ENCODE results near the gene NDST3.
"Not testable (repeated sequence)": the region's sequence is repeated elsewhere in the genome, so short reads cannot be mapped to it uniquely, and the experiment has no call there.

Gene NDST3

DNA sequence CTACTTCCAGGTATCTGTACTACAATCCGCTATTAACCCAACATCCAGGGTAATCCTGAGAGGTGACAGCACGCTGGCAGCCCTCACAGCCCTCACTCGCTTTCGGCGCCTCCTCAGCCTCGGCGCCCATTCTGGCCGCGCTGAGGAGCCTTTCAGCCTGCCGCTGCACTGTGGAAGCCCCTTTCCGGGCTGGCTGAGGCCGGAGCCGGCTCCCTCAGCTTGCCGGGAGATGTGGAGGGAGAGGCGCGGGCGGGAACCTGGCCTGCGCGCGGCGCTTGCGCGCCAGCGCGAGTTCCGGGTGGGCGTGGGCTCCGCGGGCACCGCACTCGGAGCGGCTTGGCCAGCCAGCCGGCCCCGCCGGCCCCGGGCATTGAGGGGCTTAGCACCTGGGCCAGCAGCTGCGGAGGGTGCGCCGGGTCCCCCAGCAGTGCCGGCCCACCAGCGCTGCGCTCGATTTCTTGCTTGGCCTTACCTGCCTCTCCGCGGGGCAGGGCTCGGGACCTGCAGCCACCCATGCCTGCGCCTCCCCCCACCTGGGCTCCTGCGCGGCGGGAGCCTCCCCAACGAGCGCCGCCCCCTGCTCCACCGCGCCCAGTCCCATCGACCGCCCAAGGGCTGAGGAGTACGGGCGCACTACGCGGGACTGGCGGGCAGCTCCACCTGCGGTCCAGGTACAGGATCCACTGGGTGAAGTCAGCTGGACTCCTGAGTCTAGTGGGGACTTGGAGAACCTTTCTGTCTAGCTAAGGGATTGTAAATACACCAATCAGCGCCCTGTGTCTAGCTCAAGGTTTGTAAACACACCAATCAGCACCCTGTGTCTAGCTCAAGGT, 231.2 kb downstream of the NDST3 start:
- H3K9ac ChIP-seq (ENCODE audit: low read length) = no peak overlapping the region
- H3K36me3 ChIP-seq (ENCODE audit: control insufficient read depth, insufficient read depth, low read length) = no peaks in the 10 kb centered on the region
- no peaks in the 10 kb centered on the region for H3K27me3 ChIP-seq (ENCODE audit: control insufficient read depth, insufficient read depth, low read length)
- H3K4me1 ChIP-seq (ENCODE audit: control insufficient read depth, insufficient read depth, low read length) = no peaks in the 10 kb centered on the region
- peak overlapping the region; percentile 52 for H3K4me3 ChIP-seq (ENCODE audit: low read length)
- no peak overlapping the region for H3K27ac ChIP-seq (ENCODE audit: low read depth, low read length)

DNA sequence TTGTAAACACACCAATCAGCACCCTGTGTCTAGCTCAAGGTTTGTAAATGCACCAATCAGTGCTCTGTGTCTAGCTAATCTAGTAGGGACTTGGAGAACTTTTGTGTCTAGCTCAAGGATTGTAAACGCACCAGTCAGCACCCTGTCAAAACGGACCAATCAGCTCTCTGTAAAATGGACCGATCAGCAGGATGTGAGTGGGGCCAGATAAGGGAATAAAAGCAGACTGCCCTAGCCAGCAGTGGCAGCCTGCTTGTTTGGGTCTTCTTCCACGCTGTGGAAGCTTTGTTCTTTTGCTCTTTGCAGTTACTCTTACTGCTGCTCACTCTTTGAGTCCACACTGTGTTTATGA, 231.8 kb downstream of the NDST3 start:
- H3K9ac ChIP-seq (ENCODE audit: low read length); H3K36me3 ChIP-seq (ENCODE audit: control insufficient read depth, insufficient read depth, low read length); H3K4me1 ChIP-seq (ENCODE audit: control insufficient read depth, insufficient read depth, low read length); H3K4me3 ChIP-seq (ENCODE audit: low read length); H3K27ac ChIP-seq (ENCODE audit: low read depth, low read length); H3K27me3 ChIP-seq (ENCODE audit: control insufficient read depth, insufficient read depth, low read length): not testable (repeated sequence)

DNA sequence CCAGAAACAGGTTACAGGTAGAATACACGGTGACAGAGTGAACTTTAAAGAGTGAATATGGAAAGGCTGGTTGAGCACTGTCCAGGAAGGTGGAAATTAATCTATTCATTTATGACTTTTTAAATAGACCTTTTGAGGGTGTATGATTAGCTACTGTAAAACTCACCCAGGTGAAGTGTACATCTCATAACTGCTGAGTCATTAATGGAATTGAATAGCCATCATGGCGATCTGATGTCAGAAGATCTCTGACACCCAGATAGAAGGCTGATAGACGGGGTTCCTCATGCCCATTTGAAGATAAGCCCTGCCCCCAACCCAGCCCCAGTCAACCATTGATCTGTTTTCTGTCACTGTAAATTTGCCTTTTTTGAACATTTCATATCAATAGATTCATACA, 234.5 kb downstream of the NDST3 start:
- Histone ChIP-seq H3K36me3 (ENCODE audit: control insufficient read depth, insufficient read depth, low read length) (no peaks in the 10 kb centered on the region), H3K27me3 (ENCODE audit: control insufficient read depth, insufficient read depth, low read length) (no peaks in the 10 kb centered on the region), H3K4me3 (ENCODE audit: low read length) (no peak overlapping the region), H3K4me1 (ENCODE audit: control insufficient read depth, insufficient read depth, low read length) (no peaks in the 10 kb centered on the region), H3K27ac (ENCODE audit: low read depth, low read length) (no peak overlapping the region), H3K9ac (ENCODE audit: low read length) (no peak overlapping the region)

DNA sequence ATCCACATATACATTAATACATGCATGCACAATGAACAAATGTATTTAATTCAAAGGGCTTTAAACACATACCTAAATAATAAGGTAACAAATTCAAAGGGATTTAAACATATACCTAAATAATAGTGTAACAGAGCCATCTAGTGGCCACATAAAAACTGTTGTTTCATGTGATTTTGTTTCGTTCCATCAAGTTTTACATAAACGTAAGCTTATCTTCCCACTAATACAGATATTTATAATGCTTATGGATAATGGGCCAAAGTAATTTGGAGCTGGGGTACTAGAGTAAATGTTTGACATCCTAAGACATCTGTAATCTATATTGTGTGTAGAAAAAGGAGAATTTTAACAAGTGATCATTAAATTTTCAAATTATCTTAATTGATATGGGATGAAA, 236.2 kb downstream of the NDST3 start:
- Histone ChIP-seq H3K27ac (ENCODE audit: low read depth, low read length) (no peak overlapping the region), H3K36me3 (ENCODE audit: control insufficient read depth, insufficient read depth, low read length) (no peaks in the 10 kb centered on the region), H3K9ac (ENCODE audit: low read length) (no peak overlapping the region), H3K4me3 (ENCODE audit: low read length) (no peak overlapping the region), H3K4me1 (ENCODE audit: control insufficient read depth, insufficient read depth, low read length) (no peaks in the 10 kb centered on the region), H3K27me3 (ENCODE audit: control insufficient read depth, insufficient read depth, low read length) (no peaks in the 10 kb centered on the region)

DNA sequence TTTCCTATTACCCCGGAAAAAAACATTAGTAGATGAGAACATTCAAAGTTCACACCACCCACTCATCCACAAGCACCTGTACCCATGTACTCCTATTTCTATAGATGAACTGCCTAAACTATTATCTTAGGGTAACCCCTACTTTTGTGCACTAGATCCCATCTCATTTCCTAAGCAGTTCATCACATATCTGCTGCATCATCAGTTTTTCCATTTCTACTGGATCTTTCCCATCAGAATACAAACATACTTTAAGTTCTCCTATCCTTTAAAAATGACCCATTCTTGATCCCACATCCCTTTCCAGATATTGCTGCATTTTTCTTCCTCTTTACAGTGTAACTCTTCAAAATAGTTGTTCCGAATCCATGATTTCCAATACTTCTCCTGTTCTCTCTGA, 237.5 kb downstream of the NDST3 start:
- H3K4me1 ChIP-seq (ENCODE audit: control insufficient read depth, insufficient read depth, low read length) = no peaks in the 10 kb centered on the region
- H3K9ac ChIP-seq (ENCODE audit: low read length) = no peak overlapping the region
- no peak overlapping the region for H3K4me3 ChIP-seq (ENCODE audit: low read length)
- no peaks in the 10 kb centered on the region for H3K36me3 ChIP-seq (ENCODE audit: control insufficient read depth, insufficient read depth, low read length)
- H3K27ac ChIP-seq (ENCODE audit: low read depth, low read length) = no peak overlapping the region
- no peaks in the 10 kb centered on the region for H3K27me3 ChIP-seq (ENCODE audit: control insufficient read depth, insufficient read depth, low read length)

DNA sequence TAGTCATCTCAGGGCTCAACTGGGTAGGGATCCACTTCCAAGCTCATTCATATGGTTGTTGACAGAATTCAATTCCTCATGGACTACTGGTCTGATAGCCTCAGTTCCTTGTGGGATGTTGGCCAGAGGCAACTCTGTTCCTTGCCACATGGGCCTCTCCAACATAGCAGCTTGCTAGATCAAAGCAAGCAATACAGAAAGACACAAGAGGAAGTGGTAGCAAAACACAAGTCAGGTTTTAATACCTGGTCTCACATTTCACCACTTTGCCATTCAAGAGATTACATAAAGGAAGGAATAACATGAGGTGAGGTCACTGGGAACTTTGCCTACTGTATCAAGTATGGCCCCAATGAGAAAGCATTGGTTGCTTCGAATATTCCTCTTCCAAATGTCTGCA, 239.4 kb downstream of the NDST3 start:
- no peak overlapping the region for H3K4me3 ChIP-seq (ENCODE audit: low read length)
- no peaks in the 10 kb centered on the region for H3K36me3 ChIP-seq (ENCODE audit: control insufficient read depth, insufficient read depth, low read length)
- no peaks in the 10 kb centered on the region for H3K4me1 ChIP-seq (ENCODE audit: control insufficient read depth, insufficient read depth, low read length)
- no peaks in the 10 kb centered on the region for H3K27me3 ChIP-seq (ENCODE audit: control insufficient read depth, insufficient read depth, low read length)
- H3K27ac ChIP-seq (ENCODE audit: low read depth, low read length) = no peak overlapping the region
- no peak overlapping the region for H3K9ac ChIP-seq (ENCODE audit: low read length)

DNA sequence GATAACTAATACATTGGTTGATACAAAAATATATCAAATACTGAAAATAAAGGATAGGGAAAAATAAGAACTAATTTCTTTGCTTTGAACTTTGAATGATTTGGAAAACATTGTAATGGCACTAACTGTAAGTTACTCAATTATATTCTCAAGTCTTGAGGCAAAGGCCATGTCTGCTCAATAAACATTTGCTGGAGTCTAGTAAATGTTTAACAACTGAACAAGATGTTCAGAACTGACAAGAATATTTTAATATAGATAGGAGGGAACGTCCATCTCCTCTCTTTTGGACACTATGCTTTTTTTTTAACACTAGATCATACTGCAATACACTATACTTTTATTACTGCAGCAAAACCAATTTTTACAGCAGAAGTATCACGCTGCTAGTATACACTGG, 242.3 kb downstream of the NDST3 start:
- Histone ChIP-seq H3K27ac (ENCODE audit: low read depth, low read length) (no peak overlapping the region), H3K9ac (ENCODE audit: low read length) (no peak overlapping the region), H3K4me1 (ENCODE audit: control insufficient read depth, insufficient read depth, low read length) (no peaks in the 10 kb centered on the region), H3K4me3 (ENCODE audit: low read length) (no peak overlapping the region), H3K36me3 (ENCODE audit: control insufficient read depth, insufficient read depth, low read length) (no peaks in the 10 kb centered on the region), H3K27me3 (ENCODE audit: control insufficient read depth, insufficient read depth, low read length) (no peaks in the 10 kb centered on the region)

DNA sequence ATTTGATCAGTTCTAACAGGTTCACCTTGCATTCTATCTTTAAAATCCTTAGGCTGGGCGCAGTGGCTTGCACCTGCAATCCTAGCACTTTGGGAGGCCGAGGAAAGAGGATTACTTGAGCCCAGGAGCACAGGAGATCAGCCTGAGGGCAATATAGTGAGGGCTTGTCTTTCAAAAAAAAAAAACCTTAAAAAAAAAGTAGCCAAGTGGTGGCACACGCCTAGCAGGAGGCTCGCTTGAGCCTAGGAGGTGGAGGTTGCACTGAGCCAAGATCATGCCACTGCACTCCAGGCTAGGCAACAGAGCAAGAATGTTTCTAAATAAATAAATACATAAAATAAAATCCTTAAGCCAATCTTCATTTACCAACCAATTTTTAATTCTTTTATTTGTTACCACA, 243.0 kb downstream of the NDST3 start:
- Histone ChIP-seq H3K4me3 (ENCODE audit: low read length) (no peak overlapping the region), H3K27ac (ENCODE audit: low read depth, low read length) (no peak overlapping the region), H3K9ac (ENCODE audit: low read length) (no peak overlapping the region), H3K27me3 (ENCODE audit: control insufficient read depth, insufficient read depth, low read length) (no peaks in the 10 kb centered on the region), H3K4me1 (ENCODE audit: control insufficient read depth, insufficient read depth, low read length) (no peaks in the 10 kb centered on the region), H3K36me3 (ENCODE audit: control insufficient read depth, insufficient read depth, low read length) (no peaks in the 10 kb centered on the region)

DNA sequence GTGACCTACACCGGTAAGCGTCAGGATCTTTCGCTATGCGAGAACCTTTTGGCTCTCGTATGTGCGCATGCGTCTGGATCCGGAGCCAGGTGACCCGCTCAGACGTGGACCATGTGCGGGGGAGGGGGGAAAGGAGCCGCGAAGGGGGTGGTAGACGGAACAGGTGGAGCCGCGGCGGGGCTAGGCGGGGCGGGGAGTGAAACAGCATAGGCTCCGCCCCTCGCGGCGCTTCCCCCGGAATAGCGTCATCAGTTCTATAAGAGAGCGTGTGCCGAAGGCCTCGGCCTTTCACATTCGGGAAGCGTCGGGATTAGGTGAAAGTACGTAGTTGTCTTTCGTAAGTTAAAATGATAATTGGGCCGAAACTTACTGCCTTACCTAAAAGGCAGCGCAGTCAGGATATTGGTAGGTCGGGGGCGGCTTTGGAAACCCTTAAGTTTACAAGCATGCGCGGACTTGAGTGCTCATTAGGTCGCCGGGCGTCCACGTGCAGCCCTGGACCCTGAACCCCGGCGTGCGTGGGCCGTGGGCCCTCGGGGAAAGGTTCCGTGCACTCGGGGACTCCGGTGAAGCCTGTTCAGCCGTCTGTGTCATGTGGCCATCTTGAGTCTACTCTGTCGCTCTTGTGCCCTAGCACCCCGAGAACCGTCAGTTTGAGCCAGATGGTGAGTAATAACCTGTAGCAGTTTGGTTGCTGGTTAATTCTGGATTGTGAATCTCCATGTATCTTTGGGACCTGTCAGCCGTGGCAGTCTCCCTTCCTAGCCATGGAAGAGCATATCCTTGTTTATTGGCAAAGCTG, 244.4 kb downstream of the NDST3 start:
- H3K27me3 ChIP-seq (ENCODE audit: control insufficient read depth, insufficient read depth, low read length) = no peaks in the 10 kb centered on the region
- H3K9ac ChIP-seq (ENCODE audit: low read length) = peak overlapping the region; percentile 86
- peak overlapping the region; percentile 87 for H3K4me3 ChIP-seq (ENCODE audit: low read length)
- no peaks in the 10 kb centered on the region for H3K36me3 ChIP-seq (ENCODE audit: control insufficient read depth, insufficient read depth, low read length)
- peak overlapping the region; percentile 88 for H3K27ac ChIP-seq (ENCODE audit: low read depth, low read length)
- H3K4me1 ChIP-seq (ENCODE audit: control insufficient read depth, insufficient read depth, low read length) = no peaks in the 10 kb centered on the region

DNA sequence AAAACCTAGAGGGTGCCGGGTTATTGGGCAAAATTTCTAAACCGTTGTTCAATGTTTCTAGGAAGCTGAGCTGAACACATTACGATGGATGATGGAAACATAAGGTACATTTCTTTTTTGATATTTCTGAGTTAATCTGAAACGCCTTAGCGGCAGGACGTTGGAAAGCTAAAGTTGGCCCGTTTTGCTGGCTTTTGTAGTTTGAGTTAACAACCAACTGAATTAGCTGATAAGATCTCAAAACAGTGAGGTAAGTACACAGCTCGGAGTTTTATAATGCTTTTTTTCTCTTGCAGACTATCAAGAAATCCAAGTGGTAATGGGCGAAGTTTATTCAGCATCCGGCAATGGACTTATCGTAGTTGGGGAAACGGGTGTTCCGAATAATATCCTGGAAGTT, 245.0 kb downstream of the NDST3 start:
- H3K27ac ChIP-seq (ENCODE audit: low read depth, low read length) = peak overlapping the region; percentile 88
- peak overlapping the region; percentile 86 for H3K9ac ChIP-seq (ENCODE audit: low read length)
- H3K27me3 ChIP-seq (ENCODE audit: control insufficient read depth, insufficient read depth, low read length) = no peaks in the 10 kb centered on the region
- H3K4me3 ChIP-seq (ENCODE audit: low read length) = peak overlapping the region; percentile 87
- H3K4me1 ChIP-seq (ENCODE audit: control insufficient read depth, insufficient read depth, low read length) = no peaks in the 10 kb centered on the region
- H3K36me3 ChIP-seq (ENCODE audit: control insufficient read depth, insufficient read depth, low read length) = no peaks in the 10 kb centered on the region

DNA sequence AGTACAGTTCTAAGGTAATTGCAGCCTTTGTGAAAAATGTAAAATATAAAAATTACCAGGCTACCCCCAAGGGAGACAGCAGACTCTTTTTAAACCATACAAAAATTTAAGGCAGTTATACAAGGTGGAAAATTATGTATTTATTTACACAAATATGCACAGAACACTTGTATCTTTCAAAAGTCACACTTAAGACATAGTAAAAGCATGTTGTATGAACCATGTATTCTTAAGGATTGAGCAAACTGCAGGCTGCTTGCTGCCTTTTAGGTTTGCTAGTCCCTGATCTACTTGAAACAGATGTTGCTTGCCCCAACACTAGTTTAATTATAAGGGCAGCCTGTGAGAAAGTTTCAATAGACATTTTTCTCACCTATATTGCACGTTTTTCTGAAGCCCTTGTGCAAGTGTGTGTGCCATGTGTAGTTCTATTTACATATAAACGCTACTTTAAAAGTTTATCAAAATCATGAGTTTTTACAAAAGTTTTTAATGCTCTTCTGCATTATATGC, 245.7 kb downstream of the NDST3 start:
- Histone ChIP-seq H3K4me1 (ENCODE audit: control insufficient read depth, insufficient read depth, low read length) (no peaks in the 10 kb centered on the region), H3K27ac (ENCODE audit: low read depth, low read length) (no peak overlapping the region), H3K4me3 (ENCODE audit: low read length) (peak overlapping the region; percentile 87), H3K27me3 (ENCODE audit: control insufficient read depth, insufficient read depth, low read length) (no peaks in the 10 kb centered on the region), H3K9ac (ENCODE audit: low read length) (no peak overlapping the region), H3K36me3 (ENCODE audit: control insufficient read depth, insufficient read depth, low read length) (no peaks in the 10 kb centered on the region)

DNA sequence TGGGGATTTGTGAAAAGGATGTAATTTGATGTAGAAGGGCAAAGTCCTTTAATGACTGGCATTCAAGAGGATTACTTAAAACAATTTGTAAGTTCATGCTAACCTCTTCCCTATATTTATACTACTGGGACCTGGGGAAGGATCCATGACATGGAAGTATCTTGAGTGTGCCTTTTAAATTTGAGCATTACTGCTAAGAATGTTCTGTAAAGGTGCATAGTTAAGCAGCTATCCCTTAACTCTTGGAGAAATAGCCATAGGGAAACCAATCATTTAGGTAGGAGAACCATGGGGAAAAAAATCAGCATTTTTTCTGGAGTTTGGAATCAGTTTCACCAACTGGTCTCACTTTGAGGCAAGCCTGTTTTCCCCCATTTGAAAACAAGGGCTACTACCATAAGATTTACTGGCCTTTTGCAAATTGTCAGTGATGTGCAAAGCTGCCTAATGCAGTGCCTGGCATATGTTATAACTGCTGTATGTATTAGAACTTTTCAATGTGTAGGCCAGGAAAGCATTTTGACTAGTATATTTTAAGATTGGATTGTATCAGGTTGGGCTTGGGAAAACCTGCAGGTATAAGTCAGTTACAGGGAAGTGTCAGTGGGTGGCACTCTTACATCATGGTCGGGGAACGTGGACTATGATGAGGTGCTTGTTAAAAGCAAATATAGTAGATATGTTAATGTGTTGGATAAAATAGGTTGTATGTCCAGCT, 246.4 kb downstream of the NDST3 start:
- no peak overlapping the region for H3K9ac ChIP-seq (ENCODE audit: low read length)
- no peaks in the 10 kb centered on the region for H3K27me3 ChIP-seq (ENCODE audit: control insufficient read depth, insufficient read depth, low read length)
- no peaks in the 10 kb centered on the region for H3K36me3 ChIP-seq (ENCODE audit: control insufficient read depth, insufficient read depth, low read length)
- H3K4me3 ChIP-seq (ENCODE audit: low read length) = no peak overlapping the region
- H3K27ac ChIP-seq (ENCODE audit: low read depth, low read length) = no peak overlapping the region
- no peaks in the 10 kb centered on the region for H3K4me1 ChIP-seq (ENCODE audit: control insufficient read depth, insufficient read depth, low read length)

All from rectal smooth muscle tissue (tissue), 1 donor.